Keratinocyte (primary cell): Measurements from ENCODE around the gene SIPA1L2.

Experiments
- CTCF ChIP-seq, 3 experiments: IDR thresholded peaks in 1 of 3; conservative IDR thresholded peaks in 1 of 3; optimal IDR thresholded peaks in 1 of 3; 2 replicates in 2 of 3; 3 replicates in 1 of 3; pipeline versions ENCODE3 to v1.5.1; 2011; ENCODE audit warnings: low read length in 3 of 3, mild to moderate bottlenecking in 3 of 3, moderate library complexity in 2 of 3, control low read depth in 1 of 3, inconsistent platforms in 1 of 3; ENCODE audit not compliant: insufficient read depth in 2 of 3; ENCODE audit errors: extremely low read depth in 1 of 3
- EZH2 ChIP-seq: IDR thresholded peaks from one replicate; pipeline ENCODE4 v1.6.1; 2012; ENCODE audit warnings: inconsistent platforms, mild to moderate bottlenecking, low read length, moderate library complexity

- TF ChIP-seq CTCF (optimal IDR thresholded peaks at IDR 0.05 in 1 of 3, IDR thresholded peaks at IDR 0.05 in 1 of 3, conservative IDR thresholded peaks at IDR 0.05 in 1 of 3; ENCODE audit: extremely low read depth in 1 of 3, insufficient read depth in 2 of 3, low read length in 3 of 3): no peak
- TF ChIP-seq EZH2: no peak
These were observed 43.3 kb downstream of the SIPA1L2 start for GRCh38 chr1:232586679-232587078.
